ENCODE measurements around the gene USP15. TPM values are rescaled to one million over a fixed set of nuclear protein-coding genes. Genes with fewer than 3 reads are reported as not detected.
"Not testable (repeated sequence)": the region's sequence is repeated elsewhere in the genome, so short reads cannot be mapped to it uniquely, and the experiment has no call there.

Gene USP15
- total RNA-seq, 1 experiment from 2014 or later = 37.7 TPM

- DNase-seq (ENCODE audit: low read depth, low spot score) = no peak
- in situ Hi-C loops (cut with HindIII; ENCODE audit: low pct_unique_long_range_greater_than_20kb, low sequenced_read_pairs) = no loop called here
These were observed 41.0 kb downstream of the USP15 start for GRCh38 chr12:62301080-62301798.

GRCh38 chr12:62301799-62302133 is 41.6 kb downstream of the USP15 start:
- no peak for DNase-seq (ENCODE audit: low read depth, low spot score)
- in situ Hi-C loops (cut with HindIII; ENCODE audit: low pct_unique_long_range_greater_than_20kb, low sequenced_read_pairs) = no loop called here

DNA sequence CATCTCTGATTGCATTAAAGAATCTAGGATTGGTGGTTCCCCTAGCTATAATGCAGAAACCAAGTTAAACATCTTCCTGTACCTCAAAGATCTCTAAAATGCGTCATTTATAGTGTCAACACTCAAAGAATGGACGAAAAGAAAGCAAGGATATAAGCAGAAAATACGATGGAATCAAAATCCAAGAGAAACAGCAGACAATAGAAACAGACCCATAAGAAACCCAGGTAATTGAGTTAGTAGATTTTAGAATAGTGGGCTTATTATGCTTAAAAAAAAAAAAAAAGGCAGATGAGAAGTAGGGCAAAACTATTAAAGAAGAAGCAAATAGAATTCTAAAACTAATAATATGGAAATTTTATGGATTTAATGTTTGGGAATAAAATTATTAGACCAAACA is 44.4 kb downstream of the USP15 start:
- DNase-seq (ENCODE audit: low read depth, low spot score) = no peak
- in situ Hi-C loops (cut with HindIII; ENCODE audit: low pct_unique_long_range_greater_than_20kb, low sequenced_read_pairs) = no loop called here

DNA sequence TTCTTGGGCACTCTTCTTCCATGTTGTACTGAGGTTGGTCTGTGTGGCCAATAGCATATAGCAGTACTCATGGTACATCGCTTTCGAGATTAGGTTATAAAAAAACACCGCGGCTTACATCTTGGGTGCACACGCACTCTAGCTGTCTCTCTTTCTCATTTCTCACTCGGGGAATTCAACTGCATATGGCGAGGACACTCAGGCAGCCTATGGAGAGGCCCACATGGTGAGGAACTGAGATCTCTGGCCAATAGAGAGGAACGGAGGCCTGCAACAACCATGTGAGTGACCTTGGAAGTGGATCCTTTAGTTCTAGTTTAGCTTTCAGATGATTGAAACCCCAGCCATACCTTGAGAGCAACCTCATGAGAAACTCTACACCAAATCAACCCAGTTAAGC is 45.6 kb downstream of the USP15 start:
- DNase-seq (ENCODE audit: low read depth, low spot score) = no peak

DNA sequence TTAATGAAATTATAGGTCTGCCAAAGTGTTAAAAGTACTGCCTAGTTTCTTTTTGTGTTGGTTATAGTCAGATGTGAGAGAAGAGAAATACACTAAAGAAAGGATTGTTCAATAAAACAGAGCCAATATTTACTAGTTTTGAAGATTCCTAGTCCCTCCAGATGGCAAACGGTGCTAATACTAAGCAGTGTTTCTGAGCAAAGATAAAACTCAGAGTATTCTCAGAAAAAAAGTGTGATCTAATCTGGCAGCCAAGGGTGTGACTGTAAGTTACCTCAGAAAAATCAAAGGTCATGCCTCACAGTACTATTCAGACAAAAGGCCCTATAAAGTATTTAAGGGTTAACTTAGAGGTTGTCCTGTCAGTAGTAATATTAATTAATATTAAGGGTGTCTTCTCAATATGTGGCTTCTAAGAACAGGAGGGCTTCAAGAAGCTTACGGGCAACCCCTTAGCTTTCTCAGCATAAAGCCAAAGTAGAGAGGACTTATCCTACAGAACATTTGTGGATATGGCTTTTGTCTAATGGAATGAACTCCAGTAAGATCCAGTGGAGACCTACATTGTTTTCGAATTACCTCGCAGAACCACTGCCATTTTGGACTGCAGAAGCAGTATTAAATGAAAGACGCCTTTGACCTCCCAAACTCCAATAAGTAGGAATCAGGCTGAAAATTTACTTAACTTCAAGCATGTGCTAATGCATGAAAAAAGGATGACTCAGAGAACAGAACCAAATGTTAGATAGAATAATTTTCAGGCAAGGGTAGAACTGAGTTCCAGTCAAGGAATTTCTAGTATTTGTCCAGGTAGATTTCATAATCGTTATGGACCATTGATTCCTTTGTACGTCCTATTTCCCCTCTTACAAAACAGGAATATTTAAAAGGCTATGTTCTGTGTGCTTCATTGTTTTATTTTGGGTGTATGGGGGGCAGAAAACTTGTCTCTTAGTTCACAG is 46.6 kb downstream of the USP15 start:
- in situ Hi-C loops (cut with HindIII; ENCODE audit: low pct_unique_long_range_greater_than_20kb, low sequenced_read_pairs) = no loop called here
- no peak for DNase-seq (ENCODE audit: low read depth, low spot score)

More for the DNA sequence above, 45.6 kb downstream of the USP15 start:
- in situ Hi-C loops (cut with HindIII; ENCODE audit: low pct_unique_long_range_greater_than_20kb, low sequenced_read_pairs) = no loop called here

- DNase-seq (ENCODE audit: low read depth, low spot score) = no peak
- in situ Hi-C loops (cut with HindIII; ENCODE audit: low pct_unique_long_range_greater_than_20kb, low sequenced_read_pairs) = no loop called here
These were observed 48.0 kb downstream of the USP15 start for GRCh38 chr12:62308201-62308600.

- DNase-seq (ENCODE audit: low read depth, low spot score) = no peak
- in situ Hi-C loops (cut with HindIII; ENCODE audit: low pct_unique_long_range_greater_than_20kb, low sequenced_read_pairs) = no loop called here
These were observed 53.6 kb downstream of the USP15 start for GRCh38 chr12:62313727-62314380.

DNA sequence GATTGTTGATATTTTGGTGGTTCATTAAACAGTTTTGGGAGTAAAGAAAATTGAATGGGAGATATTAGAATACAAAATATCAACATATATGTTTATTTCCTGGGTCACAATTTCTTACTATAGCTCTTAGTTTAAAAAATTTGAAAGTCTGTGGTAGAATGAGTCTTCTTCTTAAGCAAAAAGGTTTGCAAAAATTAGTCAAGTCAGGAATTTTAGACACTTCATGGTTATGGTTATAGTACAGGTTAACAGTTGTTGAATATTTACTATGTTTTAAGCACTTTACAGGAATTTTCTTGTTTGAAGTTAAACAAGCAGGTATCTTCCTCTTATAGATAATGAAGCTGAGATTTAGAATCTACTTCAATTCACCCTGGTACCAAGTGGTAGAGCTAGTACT is 56.8 kb downstream of the USP15 start:
- in situ Hi-C loops (cut with HindIII; ENCODE audit: low pct_unique_long_range_greater_than_20kb, low sequenced_read_pairs) = no loop called here
- DNase-seq (ENCODE audit: low read depth, low spot score) = no peak

DNA sequence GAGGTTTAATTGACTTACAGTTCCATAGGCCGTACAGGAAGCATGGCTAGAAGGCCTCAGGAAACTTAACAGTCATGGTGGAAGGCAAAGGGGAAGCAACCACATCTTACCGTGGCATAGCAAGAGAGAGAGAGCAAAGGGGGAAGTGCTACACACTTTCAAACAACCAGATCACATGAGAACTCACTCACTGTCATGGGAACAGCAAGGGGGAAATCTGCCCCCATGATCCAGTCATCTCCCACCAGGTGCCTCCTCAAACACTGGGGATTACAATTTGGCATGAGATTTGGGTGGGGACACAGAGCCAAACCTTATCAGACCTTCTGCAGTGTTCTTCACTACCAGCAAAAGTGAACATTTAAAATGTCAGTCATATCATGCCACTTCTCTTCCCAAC is 58.9 kb downstream of the USP15 start:
- in situ Hi-C loops (cut with HindIII; ENCODE audit: low pct_unique_long_range_greater_than_20kb, low sequenced_read_pairs) = no loop called here
- DNase-seq (ENCODE audit: low read depth, low spot score) = no peak

- no peak for DNase-seq (ENCODE audit: low read depth, low spot score)
- in situ Hi-C loops (cut with HindIII; ENCODE audit: low pct_unique_long_range_greater_than_20kb, low sequenced_read_pairs) = no loop called here
These were observed 59.9 kb downstream of the USP15 start for GRCh38 chr12:62320054-62320453.

DNA sequence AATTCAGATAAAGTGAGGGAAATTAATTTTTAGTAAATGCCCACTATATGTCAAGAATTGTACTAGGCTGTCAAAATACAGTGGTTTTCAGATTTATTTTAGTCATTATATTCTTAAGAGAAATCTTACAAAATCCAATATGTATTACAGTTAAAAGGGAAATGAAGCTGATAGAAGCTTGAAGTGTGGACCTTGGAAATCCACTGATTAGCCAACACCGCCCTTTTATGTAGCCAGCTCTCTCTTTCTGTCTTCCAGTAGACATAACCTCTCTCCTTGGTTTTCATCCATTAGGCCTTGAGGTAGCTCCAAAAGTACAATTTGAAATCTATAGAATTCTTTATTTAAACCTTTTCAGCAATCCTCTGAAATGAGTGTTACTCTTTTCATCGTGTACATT is 63.2 kb downstream of the USP15 start:
- no peak for DNase-seq (ENCODE audit: low read depth, low spot score)
- in situ Hi-C loops (cut with HindIII; ENCODE audit: low pct_unique_long_range_greater_than_20kb, low sequenced_read_pairs) = no loop called here

GRCh38 chr12:62328296-62328921 is 68.2 kb downstream of the USP15 start:
- in situ Hi-C loops (cut with HindIII; ENCODE audit: low pct_unique_long_range_greater_than_20kb, low sequenced_read_pairs) = no loop called here

GRCh38 chr12:62331306-62331705 is 71.1 kb downstream of the USP15 start:
- in situ Hi-C loops (cut with HindIII; ENCODE audit: low pct_unique_long_range_greater_than_20kb, low sequenced_read_pairs) = no loop called here
- DNase-seq (ENCODE audit: low read depth, low spot score) = no peak

More at GRCh38 chr12:62328296-62328921, 68.2 kb downstream of the USP15 start:
- no peak for DNase-seq (ENCODE audit: low read depth, low spot score)

DNA sequence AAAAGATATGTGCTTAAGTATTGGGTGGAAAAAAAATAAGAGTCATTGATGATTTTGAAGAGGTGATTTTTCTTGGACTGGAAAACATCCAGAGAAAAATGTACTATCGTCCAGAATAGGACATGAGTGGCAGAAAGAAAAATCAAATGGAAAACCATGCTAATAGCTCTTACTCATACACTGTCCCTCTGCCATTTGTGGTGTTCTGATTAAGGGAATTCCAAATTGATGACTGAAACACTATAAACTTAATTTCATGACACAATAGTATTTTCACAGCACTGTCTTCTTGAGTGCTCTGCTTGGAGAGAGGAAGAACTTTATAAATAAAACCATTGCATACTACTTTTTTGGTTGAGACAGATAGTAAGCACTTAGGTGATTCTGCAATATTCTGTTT is 72.4 kb downstream of the USP15 start:
- no peak for DNase-seq (ENCODE audit: low read depth, low spot score)
- in situ Hi-C loops (cut with HindIII; ENCODE audit: low pct_unique_long_range_greater_than_20kb, low sequenced_read_pairs) = no loop called here

DNA sequence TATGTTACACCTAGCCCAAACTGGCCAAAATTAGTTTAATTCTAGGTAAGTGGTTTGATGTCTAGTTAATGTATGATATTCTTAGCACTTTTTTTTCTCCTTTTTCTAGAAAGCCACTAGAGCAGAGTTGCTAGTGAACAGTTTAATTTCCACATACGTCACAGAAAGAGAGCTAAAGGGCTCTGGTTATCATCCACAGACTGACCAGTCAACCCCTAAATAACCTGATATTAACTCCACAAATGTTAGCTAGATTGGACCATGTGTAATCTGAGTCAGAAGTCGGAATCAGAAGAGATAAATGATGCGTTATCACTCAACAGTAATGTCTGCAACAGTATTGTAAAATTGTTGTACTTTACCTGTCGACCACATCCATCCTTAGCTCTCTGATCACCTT is 74.9 kb downstream of the USP15 start:
- in situ Hi-C loops (cut with HindIII; ENCODE audit: low pct_unique_long_range_greater_than_20kb, low sequenced_read_pairs) = no loop called here
- no peak for DNase-seq (ENCODE audit: low read depth, low spot score)

DNA sequence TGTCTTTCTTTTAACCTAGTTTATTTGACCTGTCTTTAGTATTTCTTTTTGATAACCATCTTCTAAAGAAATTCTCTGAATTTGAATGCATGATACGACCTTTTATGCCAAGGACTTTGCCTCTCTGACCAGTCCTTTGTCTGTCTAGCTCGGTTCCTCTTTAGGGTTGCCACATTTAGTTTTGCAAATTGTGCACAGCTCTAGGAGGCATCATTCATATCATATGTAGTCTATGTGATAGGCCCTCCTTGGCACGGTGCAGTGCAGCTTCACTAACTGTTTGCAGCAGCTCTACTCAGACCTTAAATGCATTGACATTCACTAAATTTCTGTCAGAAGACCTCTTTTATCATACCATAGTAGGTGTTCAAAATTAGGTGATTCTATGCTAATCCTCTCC is 75.6 kb downstream of the USP15 start:
- no peak for DNase-seq (ENCODE audit: low read depth, low spot score)
- in situ Hi-C loops (cut with HindIII; ENCODE audit: low pct_unique_long_range_greater_than_20kb, low sequenced_read_pairs) = no loop called here

GRCh38 chr12:62337643-62338042 is 77.4 kb downstream of the USP15 start:
- in situ Hi-C loops (cut with HindIII; ENCODE audit: low pct_unique_long_range_greater_than_20kb, low sequenced_read_pairs) = not testable (repeated sequence)

More at GRCh38 chr12:62337643-62338042, 77.4 kb downstream of the USP15 start:
- not testable (repeated sequence) for DNase-seq (ENCODE audit: low read depth, low spot score)

Data from SK-MEL-5 (cell line).